ENCODE results near the gene PDILT.

DNA sequence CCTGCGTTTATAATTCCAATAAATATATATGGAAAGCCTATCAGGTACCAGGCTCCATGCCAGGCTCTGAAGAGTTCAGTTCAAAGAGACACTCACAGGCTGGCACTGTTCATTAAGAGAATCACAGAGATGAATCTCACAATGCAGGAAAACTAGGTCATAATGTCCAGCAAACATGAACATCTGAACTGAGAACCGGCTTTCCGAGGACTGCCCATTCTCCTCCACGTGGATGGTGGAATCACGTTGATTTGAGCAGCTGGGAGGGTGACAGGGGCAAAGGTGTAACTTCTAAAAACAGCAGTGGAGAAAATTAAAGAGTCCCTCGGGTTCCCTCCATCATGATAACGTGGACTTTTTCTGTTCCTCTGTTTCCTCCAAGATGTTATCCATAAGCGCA lies 87.4 kb downstream of the PDILT start:
- TF ChIP-seq POLR2A (IDR thresholded peaks at IDR 0.05) (no peak), POLR2AphosphoS5 (IDR thresholded peaks at IDR 0.05; ENCODE audit: insufficient read depth in 1 of 2, low read depth in 1 of 2) (no peak)
- TF ChIP-seq, protein P1, sequence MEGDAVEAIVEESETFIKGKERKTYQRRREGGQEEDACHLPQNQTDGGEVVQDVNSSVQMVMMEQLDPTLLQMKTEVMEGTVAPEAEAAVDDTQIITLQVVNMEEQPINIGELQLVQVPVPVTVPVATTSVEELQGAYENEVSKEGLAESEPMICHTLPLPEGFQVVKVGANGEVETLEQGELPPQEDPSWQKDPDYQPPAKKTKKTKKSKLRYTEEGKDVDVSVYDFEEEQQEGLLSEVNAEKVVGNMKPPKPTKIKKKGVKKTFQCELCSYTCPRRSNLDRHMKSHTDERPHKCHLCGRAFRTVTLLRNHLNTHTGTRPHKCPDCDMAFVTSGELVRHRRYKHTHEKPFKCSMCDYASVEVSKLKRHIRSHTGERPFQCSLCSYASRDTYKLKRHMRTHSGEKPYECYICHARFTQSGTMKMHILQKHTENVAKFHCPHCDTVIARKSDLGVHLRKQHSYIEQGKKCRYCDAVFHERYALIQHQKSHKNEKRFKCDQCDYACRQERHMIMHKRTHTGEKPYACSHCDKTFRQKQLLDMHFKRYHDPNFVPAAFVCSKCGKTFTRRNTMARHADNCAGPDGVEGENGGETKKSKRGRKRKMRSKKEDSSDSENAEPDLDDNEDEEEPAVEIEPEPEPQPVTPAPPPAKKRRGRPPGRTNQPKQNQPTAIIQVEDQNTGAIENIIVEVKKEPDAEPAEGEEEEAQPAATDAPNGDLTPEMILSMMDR (IDR thresholded peaks at IDR 0.05), result no peak
